Measurements from ENCODE around the gene PRKG1. TPM values are rescaled to one million over a fixed set of nuclear protein-coding genes. Genes with fewer than 3 reads are reported as not detected.
A peak's percentile ranks its signal among the peaks of the same experiment; 100 is the strongest.
"Not testable (repeated sequence)": the region's sequence is repeated elsewhere in the genome, so short reads cannot be mapped to it uniquely, and the experiment has no call there.

PRKG1 gene
- total RNA-seq, 1 experiment from 2014 or later: 10.4 TPM

- peaks cover 27 to 29% of the 10 kb centered on the region in 2 experiments for H3K4me1 Mint-ChIP-seq
These were observed 500.2 kb downstream of the PRKG1 start for GRCh38 chr10:51574248-51575048.

GRCh38 chr10:51581196-51581595, 506.9 kb downstream of the PRKG1 start:
- not testable (repeated sequence) for H2BK20ac ChIP-seq (ENCODE audit: low read depth, low read length, poor library complexity, severe bottlenecking); H3K27me3 Mint-ChIP-seq (ENCODE audit: low read depth); H3K27ac Mint-ChIP-seq; H3K23ac ChIP-seq (ENCODE audit: insufficient read length, low read depth, low read length); H2BK120ac ChIP-seq (ENCODE audit: low read depth, low read length, poor library complexity, severe bottlenecking); H3K79me2 ChIP-seq (ENCODE audit: insufficient read depth, low read length); H3K14ac ChIP-seq (ENCODE audit: insufficient read depth, low read length); H3K9ac ChIP-seq (ENCODE audit: extremely low read depth, insufficient read length, low read length); H2BK15ac ChIP-seq (ENCODE audit: low read depth, low read length); H3K4me3 Mint-ChIP-seq; H3K18ac ChIP-seq (ENCODE audit: insufficient read length, low read depth, low read length); DNase-seq; H2BK5ac ChIP-seq (ENCODE audit: insufficient read length, low read length); H3K56ac ChIP-seq (ENCODE audit: insufficient read length, low read depth, low read length); H3K4me2 ChIP-seq (ENCODE audit: insufficient read depth, insufficient read length, low read length); H4K20me1 ChIP-seq (ENCODE audit: control insufficient read depth, insufficient read depth, insufficient read length); H3K9me3 ChIP-seq (ENCODE audit: control insufficient read depth, low read depth, low read length); H3K27ac ChIP-seq (ENCODE audit: insufficient read length, low read depth, low read length); H3K4ac ChIP-seq (ENCODE audit: low read depth, low read length); H3K27me3 ChIP-seq (ENCODE audit: insufficient read depth, low read length); H3K4me1 ChIP-seq (ENCODE audit: insufficient read depth, low read length); H2BK12ac ChIP-seq (ENCODE audit: insufficient read length, low read depth, low read length); H2AFZ ChIP-seq (ENCODE audit: low read length); H3K4me1 Mint-ChIP-seq; H4K91ac ChIP-seq (ENCODE audit: insufficient read length, low read depth, low read length); H4K8ac ChIP-seq (replicated peaks; ENCODE audit: insufficient read length, low read depth, low read length); H2AK5ac ChIP-seq (ENCODE audit: insufficient read length, low read length); H3K23me2 ChIP-seq (ENCODE audit: insufficient read length, low read depth, low read length, poor library complexity, severe bottlenecking); H3K79me1 ChIP-seq (ENCODE audit: insufficient read depth, low read depth, low read length, poor library complexity, severe bottlenecking); H3T11ph ChIP-seq (ENCODE audit: low read length); H4K5ac ChIP-seq (ENCODE audit: insufficient read length, low read depth, low read length)
- Mint-ChIP-seq H3K36me3 (ENCODE audit: insufficient read depth in 1 of 3, low read depth in 3 of 3) (peaks cover 4 to 16% (median 6%) of the 10 kb centered on the region in 3 experiments), H3K9me3 (peaks cover 13 to 17% of the 10 kb centered on the region in 2 experiments; a peak in 4 of 5 replicates)
- WGBS (ENCODE audit: extremely low coverage, insufficient read length, low lambda C conversion rate): no CpG with 5 or more reads among the region's 6 CpGs

More at GRCh38 chr10:51574248-51575048, 500.2 kb downstream of the PRKG1 start:
- Histone ChIP-seq H3K4me2 (ENCODE audit: insufficient read depth, insufficient read length, low read length) (no peak overlapping the region), H2BK15ac (ENCODE audit: low read depth, low read length) (no peak overlapping the region), H3K23ac (ENCODE audit: insufficient read length, low read depth, low read length) (no peak overlapping the region), H2BK120ac (ENCODE audit: low read depth, low read length, poor library complexity, severe bottlenecking) (no peak overlapping the region), H3K9ac (ENCODE audit: extremely low read depth, insufficient read length, low read length) (no peak overlapping the region), H2BK5ac (ENCODE audit: insufficient read length, low read length) (no peak overlapping the region), H3K9me3 (ENCODE audit: control insufficient read depth, low read depth, low read length) (no peaks in the 10 kb centered on the region), H4K20me1 (ENCODE audit: control insufficient read depth, insufficient read depth, insufficient read length) (no peaks in the 10 kb centered on the region), H3K23me2 (ENCODE audit: insufficient read length, low read depth, low read length, poor library complexity, severe bottlenecking) (no peaks in the 10 kb centered on the region), H2BK20ac (ENCODE audit: low read depth, low read length, poor library complexity, severe bottlenecking) (no peak overlapping the region), H3K27me3 (ENCODE audit: insufficient read depth, low read length) (no peaks in the 10 kb centered on the region), H3K14ac (ENCODE audit: insufficient read depth, low read length) (no peak overlapping the region), H3K79me2 (ENCODE audit: insufficient read depth, low read length) (no peaks in the 10 kb centered on the region), H4K5ac (ENCODE audit: insufficient read length, low read depth, low read length) (no peak overlapping the region), H2AK5ac (ENCODE audit: insufficient read length, low read length) (no peak overlapping the region), H3K27ac (ENCODE audit: insufficient read length, low read depth, low read length) (no peak overlapping the region), H3T11ph (ENCODE audit: low read length) (no peak overlapping the region), H3K56ac (ENCODE audit: insufficient read length, low read depth, low read length) (no peak overlapping the region), H3K79me1 (ENCODE audit: insufficient read depth, low read depth, low read length, poor library complexity, severe bottlenecking) (no peaks in the 10 kb centered on the region), H3K4ac (ENCODE audit: low read depth, low read length) (no peak overlapping the region), H2BK12ac (ENCODE audit: insufficient read length, low read depth, low read length) (no peak overlapping the region), H3K18ac (ENCODE audit: insufficient read length, low read depth, low read length) (no peak overlapping the region), H2AFZ (ENCODE audit: low read length) (no peak overlapping the region), H4K8ac (replicated peaks; ENCODE audit: insufficient read length, low read depth, low read length) (no peak overlapping the region), H3K4me1 (ENCODE audit: insufficient read depth, low read length) (no peaks in the 10 kb centered on the region; the same call in 1 of the 2 replicates), H4K91ac (ENCODE audit: insufficient read length, low read depth, low read length) (no peak overlapping the region)
- no peaks in the 10 kb centered on the region; a peak in 1 of 5 replicates for H3K9me3 Mint-ChIP-seq
- no peaks in the 10 kb centered on the region; a peak in 1 of 7 replicates for H3K36me3 Mint-ChIP-seq (ENCODE audit: insufficient read depth in 1 of 3, low read depth in 3 of 3)
- WGBS (ENCODE audit: extremely low coverage, insufficient read length, low lambda C conversion rate): no CpG with 5 or more reads among the region's 2 CpGs
- DNase-seq: no peak
- H3K27me3 Mint-ChIP-seq (ENCODE audit: low read depth): no peaks in the 10 kb centered on the region
- peak overlapping the region in 2 of 3 experiments; percentile 10 to 18; a peak in 3 of 7 replicates for H3K27ac Mint-ChIP-seq
- TF ChIP-seq, protein P1, sequence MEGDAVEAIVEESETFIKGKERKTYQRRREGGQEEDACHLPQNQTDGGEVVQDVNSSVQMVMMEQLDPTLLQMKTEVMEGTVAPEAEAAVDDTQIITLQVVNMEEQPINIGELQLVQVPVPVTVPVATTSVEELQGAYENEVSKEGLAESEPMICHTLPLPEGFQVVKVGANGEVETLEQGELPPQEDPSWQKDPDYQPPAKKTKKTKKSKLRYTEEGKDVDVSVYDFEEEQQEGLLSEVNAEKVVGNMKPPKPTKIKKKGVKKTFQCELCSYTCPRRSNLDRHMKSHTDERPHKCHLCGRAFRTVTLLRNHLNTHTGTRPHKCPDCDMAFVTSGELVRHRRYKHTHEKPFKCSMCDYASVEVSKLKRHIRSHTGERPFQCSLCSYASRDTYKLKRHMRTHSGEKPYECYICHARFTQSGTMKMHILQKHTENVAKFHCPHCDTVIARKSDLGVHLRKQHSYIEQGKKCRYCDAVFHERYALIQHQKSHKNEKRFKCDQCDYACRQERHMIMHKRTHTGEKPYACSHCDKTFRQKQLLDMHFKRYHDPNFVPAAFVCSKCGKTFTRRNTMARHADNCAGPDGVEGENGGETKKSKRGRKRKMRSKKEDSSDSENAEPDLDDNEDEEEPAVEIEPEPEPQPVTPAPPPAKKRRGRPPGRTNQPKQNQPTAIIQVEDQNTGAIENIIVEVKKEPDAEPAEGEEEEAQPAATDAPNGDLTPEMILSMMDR (conservative IDR thresholded peaks at IDR 0.05): no peak
- no peak overlapping the region for H3K4me3 Mint-ChIP-seq

Data from H9 (cell line).